A673 (cell line): ENCODE results near the gene MIXL1.

Experiments
- EZH2 ChIP-seq: fragments of 200-600 bp; sonication (generic); IDR thresholded peaks from 2 replicates; pipeline ENCODE4 v1.6.1; 2017; ENCODE audit warnings: borderline replicate concordance, low read depth, mild to moderate bottlenecking, mixed read lengths, antibody characterized with exemption, low read length; ENCODE audit not compliant: poor library complexity, severe bottlenecking
- TF ChIP-seq, protein P1 (sequence below): fragments of 300-800, 200-600 bp; sonication (generic); conservative IDR thresholded peaks from 2 replicates; pipeline ENCODE4 v1.5.1; 2017; ENCODE audit warnings: low read depth, mild to moderate bottlenecking, antibody characterized with exemption, low read length, moderate library complexity, mixed read lengths

DNA sequence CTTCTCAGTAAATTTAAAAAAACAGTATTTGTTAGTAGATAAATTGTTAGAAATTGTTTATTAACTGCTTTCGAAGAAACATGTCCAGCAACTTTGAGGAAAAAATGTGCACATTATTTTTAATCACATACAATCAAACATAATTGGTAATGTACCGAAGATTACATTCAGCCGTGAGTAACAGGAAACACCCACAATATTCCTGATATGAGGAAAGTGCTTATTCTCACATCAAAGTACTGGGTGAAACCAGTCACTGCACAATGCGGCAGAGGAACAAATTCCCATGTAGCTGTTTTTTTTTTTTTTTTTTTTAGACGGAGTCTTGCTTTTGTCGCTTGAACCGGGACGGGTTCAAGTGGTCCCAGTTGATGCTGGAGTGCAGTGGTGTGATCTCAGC is 46.6 kb upstream of the MIXL1 start:
- TF ChIP-seq, protein P1, sequence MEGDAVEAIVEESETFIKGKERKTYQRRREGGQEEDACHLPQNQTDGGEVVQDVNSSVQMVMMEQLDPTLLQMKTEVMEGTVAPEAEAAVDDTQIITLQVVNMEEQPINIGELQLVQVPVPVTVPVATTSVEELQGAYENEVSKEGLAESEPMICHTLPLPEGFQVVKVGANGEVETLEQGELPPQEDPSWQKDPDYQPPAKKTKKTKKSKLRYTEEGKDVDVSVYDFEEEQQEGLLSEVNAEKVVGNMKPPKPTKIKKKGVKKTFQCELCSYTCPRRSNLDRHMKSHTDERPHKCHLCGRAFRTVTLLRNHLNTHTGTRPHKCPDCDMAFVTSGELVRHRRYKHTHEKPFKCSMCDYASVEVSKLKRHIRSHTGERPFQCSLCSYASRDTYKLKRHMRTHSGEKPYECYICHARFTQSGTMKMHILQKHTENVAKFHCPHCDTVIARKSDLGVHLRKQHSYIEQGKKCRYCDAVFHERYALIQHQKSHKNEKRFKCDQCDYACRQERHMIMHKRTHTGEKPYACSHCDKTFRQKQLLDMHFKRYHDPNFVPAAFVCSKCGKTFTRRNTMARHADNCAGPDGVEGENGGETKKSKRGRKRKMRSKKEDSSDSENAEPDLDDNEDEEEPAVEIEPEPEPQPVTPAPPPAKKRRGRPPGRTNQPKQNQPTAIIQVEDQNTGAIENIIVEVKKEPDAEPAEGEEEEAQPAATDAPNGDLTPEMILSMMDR = no peak
- TF ChIP-seq EZH2 = no peak
